Measurements from ENCODE around the gene CTNNA1.

CTNNA1 gene

GRCh38 chr5:138930371-138931097, 177.3 kb downstream of the CTNNA1 start:
- no peak for DNase-seq (ENCODE audit: low read depth in 2 of 2)

- no peak for DNase-seq (ENCODE audit: low read depth in 2 of 2)
Observed at GRCh38 chr5:138932171-138932810, 179.1 kb downstream of the CTNNA1 start.

GRCh38 chr5:138933522-138934290, 180.5 kb downstream of the CTNNA1 start:
- no peak for DNase-seq (ENCODE audit: low read depth in 2 of 2)

GRCh38 chr5:138934971-138935370, 181.7 kb downstream of the CTNNA1 start:
- DNase-seq (ENCODE audit: low read depth in 2 of 2), result no peak

GRCh38 chr5:138935466-138935865, 182.2 kb downstream of the CTNNA1 start:
- DNase-seq (ENCODE audit: low read depth in 2 of 2), result no peak

GRCh38 chr5:138936225-138936967, 183.2 kb downstream of the CTNNA1 start:
- no peak for DNase-seq (ENCODE audit: low read depth in 2 of 2)

GRCh38 chr5:138936968-138937345, 183.7 kb downstream of the CTNNA1 start:
- DNase-seq (ENCODE audit: low read depth in 2 of 2), result no peak

GRCh38 chr5:138937392-138938387, 184.5 kb downstream of the CTNNA1 start:
- DNase-seq (ENCODE audit: low read depth in 2 of 2), result no peak

GRCh38 chr5:138938526-138938925, 185.3 kb downstream of the CTNNA1 start:
- DNase-seq (ENCODE audit: low read depth in 2 of 2), result no peak

- DNase-seq (ENCODE audit: low read depth in 2 of 2), result no peak
Observed at GRCh38 chr5:138942066-138942465, 188.8 kb downstream of the CTNNA1 start.

- DNase-seq (ENCODE audit: low read depth in 2 of 2), result no peak
Observed at GRCh38 chr5:138942861-138943260, 189.6 kb downstream of the CTNNA1 start.

- DNase-seq (ENCODE audit: low read depth in 2 of 2), result no peak
Observed at GRCh38 chr5:138943599-138944173, 190.5 kb downstream of the CTNNA1 start.

- no peak for DNase-seq (ENCODE audit: low read depth in 2 of 2)
Observed at GRCh38 chr5:138944527-138945322, 191.5 kb downstream of the CTNNA1 start.

- DNase-seq (ENCODE audit: low read depth in 2 of 2), result no peak
Observed at GRCh38 chr5:138945421-138946240, 192.4 kb downstream of the CTNNA1 start.

- no peak for DNase-seq (ENCODE audit: low read depth in 2 of 2)
Observed at GRCh38 chr5:138946241-138946623, 193.0 kb downstream of the CTNNA1 start.

- DNase-seq (ENCODE audit: low read depth in 2 of 2), result no peak
Observed at GRCh38 chr5:138946831-138947560, 193.8 kb downstream of the CTNNA1 start.

- no peak for DNase-seq (ENCODE audit: low read depth in 2 of 2)
Observed at GRCh38 chr5:138947780-138948179, 194.6 kb downstream of the CTNNA1 start.
